GM18499 (cell line): Measurements from ENCODE around the gene RUFY4.

Experiments used
- ATAC-seq: cut with Tn5 transposase; IDR thresholded peaks from one replicate; pipeline ENCODE4 v1.9.1; 2021; ENCODE audit warnings: moderate number of reproducible peaks; ENCODE audit not compliant: insufficient read depth, unreplicated experiment

RUFY4 gene, protein sequence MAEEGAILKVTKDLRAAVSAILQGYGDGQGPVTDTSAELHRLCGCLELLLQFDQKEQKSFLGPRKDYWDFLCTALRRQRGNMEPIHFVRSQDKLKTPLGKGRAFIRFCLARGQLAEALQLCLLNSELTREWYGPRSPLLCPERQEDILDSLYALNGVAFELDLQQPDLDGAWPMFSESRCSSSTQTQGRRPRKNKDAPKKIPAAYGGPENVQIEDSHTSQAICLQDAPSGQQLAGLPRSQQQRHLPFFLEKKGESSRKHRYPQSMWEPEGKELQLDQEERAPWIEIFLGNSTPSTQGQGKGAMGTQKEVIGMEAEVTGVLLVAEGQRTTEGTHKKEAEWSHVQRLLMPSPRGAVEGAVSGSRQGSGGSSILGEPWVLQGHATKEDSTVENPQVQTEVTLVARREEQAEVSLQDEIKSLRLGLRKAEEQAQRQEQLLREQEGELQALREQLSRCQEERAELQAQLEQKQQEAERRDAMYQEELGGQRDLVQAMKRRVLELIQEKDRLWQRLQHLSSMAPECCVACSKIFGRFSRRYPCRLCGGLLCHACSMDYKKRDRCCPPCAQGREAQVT

DNA sequence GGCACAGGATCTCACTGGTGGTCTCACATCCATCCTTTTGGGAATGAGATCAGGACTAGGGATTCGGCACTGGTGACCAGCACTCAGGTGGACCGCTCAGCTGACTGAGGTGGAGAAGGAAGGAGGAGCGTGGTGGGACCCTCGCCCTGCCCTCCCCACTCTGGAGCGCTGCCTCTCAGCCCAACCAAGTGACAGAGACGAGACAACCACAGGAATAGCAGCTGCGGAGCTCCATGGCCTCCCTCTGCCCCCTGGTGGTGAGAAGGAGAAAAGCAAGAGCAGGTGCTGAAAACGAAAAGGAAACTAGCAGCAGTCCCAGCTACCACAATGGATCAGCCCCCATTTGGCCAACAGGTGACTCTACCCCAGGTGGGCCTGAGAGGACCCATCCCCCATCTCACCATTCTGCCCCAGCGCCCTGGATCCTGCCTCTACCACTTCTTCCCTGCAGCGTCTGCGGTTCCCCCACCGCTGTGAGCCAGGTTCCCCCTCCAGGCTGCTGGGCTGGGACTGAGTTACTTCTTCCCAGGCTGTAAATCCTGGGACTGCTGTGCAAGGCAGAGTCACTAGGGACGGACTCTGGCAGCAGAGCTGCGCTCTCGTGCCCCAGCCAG is at the start of gene RUFY4:
TSS of gene RUFY4 (plus strand) at position 533 of the 614 bp plus-strand sequence. CDS start 1,353 bp downstream, outside the sequence.
- peak; percentile 53 for ATAC-seq

DNA sequence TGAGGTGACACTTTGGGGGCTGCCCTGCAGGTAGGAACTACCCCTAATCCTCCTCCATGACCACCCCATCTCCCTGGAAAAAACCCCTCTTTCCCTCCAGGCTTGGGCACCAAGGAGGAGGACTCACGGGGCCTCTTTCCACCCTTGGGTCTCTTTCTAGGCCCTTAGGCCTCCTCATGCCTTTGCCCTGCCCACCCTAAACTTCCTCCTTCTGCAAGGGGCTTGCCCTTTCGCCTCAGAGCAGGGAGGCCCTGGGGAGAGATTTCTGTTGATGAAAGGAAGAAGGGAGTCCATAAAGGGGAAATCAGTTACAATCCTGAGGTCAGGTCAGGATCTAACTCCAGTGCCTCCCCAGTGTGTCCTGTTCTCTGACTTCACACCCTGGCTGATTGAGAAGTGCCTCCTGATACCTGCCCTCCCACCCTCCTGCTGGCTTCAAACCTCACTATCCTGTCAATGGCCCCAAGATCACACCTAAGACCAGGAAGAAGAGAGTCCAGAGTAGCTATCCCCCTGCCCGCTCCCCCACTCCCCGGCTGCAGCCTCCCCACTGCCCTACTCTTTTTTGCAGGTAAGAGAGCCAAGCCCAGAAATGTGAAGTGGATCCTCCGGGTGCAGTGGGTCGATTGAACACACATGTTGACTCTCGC is 49.5 kb upstream of the RUFY4 start:
- no peak for ATAC-seq

- no peak for ATAC-seq
Measured at GRCh38 chr2:218020281-218020680, 48.8 kb upstream of the RUFY4 start.

GRCh38 chr2:218020966-218021535 is 48.0 kb upstream of the RUFY4 start:
- ATAC-seq = no peak

- no peak for ATAC-seq
Measured at GRCh38 chr2:218021536-218022071, 47.4 kb upstream of the RUFY4 start.

GRCh38 chr2:218022131-218022850 is 46.8 kb upstream of the RUFY4 start:
- no peak for ATAC-seq

DNA sequence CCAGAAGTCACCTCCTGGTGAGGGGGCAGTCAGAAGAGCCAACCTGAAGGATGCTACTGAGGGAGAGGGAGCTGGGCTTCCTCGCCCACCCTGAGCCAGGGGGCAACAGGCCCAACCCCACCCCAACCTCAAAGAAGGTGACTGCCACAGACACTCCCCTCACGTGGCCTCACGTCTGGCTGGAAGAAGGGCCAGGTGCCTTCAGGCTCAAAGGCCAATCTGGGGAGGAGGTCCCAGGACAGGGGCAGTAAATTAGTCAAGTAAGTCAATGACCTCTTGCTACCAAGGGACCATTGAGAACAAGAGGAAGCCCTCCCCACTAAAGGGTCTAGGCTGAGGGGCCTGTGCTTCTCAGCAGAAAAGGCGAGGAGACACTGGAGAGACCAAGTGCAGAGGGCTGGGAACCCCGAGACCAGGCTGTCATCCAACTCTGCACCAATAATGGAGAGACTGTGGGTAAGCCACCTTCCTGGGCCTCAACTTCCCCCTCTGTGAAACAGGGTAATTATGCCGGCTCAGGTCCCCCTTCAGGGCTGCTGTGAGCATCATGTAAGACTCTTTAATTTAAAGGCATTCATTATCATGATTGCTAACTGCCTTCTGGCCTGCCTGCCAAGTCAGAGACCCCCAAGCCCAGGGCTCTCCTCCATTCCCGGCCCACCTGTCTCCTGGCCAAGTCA is 46.1 kb upstream of the RUFY4 start:
- no peak for ATAC-seq

DNA sequence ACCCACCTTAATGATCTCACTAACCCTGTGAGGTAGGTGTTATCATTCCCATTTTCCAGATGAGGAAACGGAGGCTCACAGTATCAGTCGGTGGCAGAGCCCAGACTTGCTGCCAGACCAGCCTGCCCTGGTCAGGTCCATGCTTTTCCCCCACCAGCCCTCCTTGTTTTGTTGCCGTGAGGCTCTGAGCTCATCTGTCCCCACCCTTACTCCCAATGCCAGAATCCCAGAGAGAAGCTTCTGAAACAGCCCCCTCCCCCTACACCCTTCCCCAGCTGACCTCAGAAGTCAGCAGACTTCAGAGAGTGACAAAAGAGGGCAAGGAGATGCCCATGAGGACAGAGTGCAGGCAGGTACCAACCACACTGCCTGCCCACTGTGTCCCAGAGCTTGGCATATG is 45.4 kb upstream of the RUFY4 start:
- no peak for ATAC-seq

DNA sequence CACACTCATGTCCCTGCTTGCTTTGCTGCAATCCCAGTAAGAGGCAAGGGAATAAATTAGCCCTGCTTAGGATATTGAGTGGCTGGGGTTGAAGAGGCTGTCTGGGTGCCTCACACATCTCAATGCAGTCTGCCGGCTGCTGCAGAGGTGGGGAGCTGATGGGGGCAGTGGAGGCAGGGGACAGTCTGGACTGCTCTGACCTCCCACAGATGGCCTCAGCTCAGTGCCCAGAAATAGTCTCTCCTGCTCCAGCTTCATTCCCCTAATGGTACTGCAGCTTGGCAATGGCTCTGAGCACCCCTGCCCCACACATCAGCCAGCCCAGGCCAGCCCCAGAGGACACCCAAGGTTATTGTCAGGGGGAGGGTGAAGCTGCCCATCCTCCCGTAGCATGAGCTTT is 44.7 kb upstream of the RUFY4 start:
- ATAC-seq = no peak

DNA sequence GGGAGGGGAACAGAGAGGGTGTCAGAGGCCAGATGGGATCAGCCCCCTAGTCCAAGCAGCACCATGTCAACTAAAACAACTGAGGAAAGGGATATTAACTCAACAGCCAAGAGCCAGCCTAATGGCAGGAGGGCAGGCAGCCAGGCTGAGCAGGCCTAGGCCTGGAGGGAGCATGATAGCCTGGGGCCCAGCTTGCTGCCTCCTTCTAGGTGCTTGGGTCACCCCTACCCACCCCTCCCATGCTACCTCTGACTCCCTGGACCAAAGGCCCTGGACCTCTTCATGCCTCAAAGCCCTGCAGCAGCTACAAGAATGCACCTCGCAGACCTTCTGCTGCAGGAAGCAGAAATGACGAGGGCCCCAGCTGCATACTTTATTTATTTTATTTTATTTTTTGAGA is 44.2 kb upstream of the RUFY4 start:
- no peak for ATAC-seq

GRCh38 chr2:218026244-218026643 is 42.8 kb upstream of the RUFY4 start:
- ATAC-seq = no peak

GRCh38 chr2:218026676-218027425 is 42.2 kb upstream of the RUFY4 start:
- ATAC-seq = no peak

DNA sequence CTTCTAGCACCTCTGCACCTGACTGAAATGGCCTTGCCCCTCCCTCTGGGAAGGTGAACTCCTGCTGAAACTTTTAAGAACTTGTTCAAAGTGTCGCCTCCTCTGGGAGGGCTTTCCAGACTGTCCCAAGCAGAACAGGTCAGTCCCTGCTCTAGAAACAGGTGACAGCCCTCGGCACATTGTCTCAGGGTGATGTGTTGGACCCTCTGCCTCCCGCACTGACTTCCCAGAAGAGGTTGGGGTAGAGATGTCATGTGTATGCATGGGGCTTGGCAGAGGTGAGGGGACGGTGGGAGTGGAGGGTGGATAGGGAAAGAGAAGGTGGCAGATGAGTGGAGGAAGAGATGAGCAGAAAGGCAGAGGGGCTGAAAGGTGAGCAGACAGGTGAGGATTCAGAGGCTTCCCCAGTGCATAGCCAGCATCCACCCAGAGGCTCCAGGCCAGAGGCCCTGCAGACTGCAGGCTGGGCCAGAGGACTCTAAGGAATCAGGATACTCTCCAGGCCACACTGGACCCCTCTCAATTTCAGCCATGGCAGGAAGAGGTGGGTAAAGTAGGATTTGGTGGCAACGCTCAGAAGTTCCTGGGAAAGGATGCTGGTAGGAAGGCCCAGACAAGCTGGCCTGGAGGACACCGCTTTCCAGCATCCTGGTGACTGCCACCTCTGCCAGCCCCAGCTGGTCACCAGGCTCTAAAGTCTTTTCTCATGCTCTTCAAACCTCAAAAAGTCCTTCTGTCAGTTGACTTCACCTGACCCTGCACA is 41.4 kb upstream of the RUFY4 start:
- no peak for ATAC-seq

- no peak for ATAC-seq
Measured at GRCh38 chr2:218028189-218028495, 40.9 kb upstream of the RUFY4 start.

DNA sequence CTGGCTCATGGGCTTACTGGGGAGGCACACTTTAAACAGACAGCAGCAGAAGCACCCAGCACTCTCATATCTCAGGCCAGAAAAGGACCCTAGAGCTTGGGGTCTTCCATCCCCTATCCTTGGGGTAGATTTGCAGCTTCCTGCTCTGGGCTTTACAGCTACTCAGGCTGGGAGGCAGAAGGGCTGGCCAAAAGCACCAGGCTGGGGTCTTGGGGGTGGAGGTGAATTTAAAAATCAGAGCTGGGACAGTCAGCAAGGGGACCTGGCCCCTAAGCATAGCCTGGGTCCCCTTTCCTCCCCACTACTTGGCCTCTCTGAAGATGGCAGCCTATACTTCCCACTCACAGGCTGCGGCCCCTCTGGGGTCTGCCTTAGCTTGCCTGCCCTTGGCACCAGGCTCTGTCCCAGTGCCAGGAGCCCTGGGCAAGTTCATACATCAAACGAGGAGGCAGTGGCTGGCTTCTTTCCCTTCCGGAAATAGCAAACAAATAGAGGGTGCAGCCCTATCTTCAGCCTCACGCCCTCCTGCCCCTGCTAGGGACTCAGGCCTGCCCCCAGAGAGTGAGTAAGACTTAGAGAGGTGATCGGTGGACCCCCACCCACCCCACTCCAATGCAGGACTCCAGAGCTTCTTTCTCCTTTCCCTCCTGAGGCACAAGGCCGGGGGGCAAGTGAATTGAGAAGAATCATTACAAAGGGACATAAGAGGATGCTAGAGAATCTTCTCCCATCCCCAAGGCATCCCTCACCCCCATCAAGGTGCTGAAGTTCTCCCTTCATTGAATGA is 40.3 kb upstream of the RUFY4 start:
- ATAC-seq = no peak

DNA sequence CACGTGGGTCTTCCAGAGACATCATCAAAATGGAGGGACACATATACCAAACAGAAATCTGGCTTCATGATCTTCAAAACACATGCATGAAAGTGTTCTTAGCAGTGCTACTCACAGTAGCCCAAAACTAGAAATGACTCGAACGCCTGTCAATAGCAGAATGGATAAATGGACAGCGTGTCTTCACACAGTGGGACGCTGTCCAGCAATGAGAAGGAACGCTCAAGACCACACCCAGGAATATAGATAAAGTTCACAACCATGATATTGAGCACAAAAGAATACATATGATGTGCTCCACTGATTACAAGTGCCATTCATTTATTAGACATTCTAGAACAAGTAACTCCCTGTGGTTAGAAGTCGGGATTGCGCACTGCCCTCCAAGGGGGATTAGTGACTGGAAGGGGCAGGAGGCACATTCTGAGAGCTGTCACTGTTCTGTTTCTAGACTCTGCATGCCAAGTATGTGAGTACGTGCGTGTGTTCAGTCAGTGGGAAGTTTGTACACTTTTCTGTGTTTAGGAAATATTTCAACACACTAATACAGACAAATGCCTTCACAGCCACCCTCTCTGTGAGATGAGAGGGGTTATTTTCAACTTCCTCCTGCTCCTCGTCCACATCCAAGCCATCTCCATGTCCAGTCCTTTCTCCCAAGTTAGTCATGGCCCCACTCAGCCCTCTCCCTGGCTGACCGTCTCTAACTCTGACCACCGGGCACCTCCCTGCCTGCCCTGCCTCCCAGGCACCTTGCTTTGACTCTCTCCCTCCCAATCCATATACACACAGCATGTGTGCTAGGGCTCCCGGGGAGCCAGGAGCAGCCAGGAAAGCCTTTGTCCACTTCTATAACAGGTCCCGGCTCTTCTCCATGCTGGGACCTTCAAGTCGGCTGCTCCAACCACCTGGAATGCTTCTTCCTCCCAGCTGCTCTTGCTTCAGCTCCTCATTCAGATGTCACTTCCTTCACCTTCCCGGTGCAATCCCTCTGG is 39.4 kb upstream of the RUFY4 start:
- ATAC-seq = no peak
